ENCODE measurements around the gene HLA-C. TPM values are rescaled to one million over a fixed set of nuclear protein-coding genes. Genes with fewer than 3 reads are reported as not detected.
"Not testable (repeated sequence)": the region's sequence is repeated elsewhere in the genome, so short reads cannot be mapped to it uniquely, and the experiment has no call there.

Gene HLA-C
- total RNA-seq, 1 donor: 1,739 TPM

- peak in 2 of 3 donors; percentile 14 to 30 for DNase-seq (ENCODE audit: low read depth in 2 of 3, low spot score in 2 of 3)
Observed at GRCh38 chr6:31272436-31272835, 544 bp upstream of the HLA-C start.

- peak in 2 of 3 donors; percentile 30 to 43 for DNase-seq (ENCODE audit: low read depth in 2 of 3, low spot score in 2 of 3)
Observed at GRCh38 chr6:31270788-31271640, 878 bp downstream of the HLA-C start.

DNA sequence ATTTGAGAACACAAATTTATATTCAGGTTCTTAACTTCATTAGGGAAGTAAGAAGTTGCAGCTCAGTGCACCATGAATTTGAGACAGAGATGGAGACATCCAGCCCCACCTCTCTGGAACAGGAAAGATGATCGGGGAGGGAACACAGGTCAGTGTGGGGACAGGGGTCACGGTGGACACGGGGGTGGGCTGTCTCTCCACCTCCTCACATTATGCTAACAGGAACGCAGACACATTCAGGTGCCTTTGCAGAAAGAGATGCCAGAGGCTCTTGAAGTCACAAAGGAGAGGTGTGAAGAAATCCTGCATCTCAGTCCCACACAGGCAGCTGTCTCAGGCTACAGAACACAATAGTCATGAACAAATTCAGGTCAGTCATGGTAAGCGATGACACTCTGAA is 3.1 kb downstream of the HLA-C start:
- no peak for DNase-seq (ENCODE audit: low read depth in 2 of 3, low spot score in 2 of 3)

DNA sequence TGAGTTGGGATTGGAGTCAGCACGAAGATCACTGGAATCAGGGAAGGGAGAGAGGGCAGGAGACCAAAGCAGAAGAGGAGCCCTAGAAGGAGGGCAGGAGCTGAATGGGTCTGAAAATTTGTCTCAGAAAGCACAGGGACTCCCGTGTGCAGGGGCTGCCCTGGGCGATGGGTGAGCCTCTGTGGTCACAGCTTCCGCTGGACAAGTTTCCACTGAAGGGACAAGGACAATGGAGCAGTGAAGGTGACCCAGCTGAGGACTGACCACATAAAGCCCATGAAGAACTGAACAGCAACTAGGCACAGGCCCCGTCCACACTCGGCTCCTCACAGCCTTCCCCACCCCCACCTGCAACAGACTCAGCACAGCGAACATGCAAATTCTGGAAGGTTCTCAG is 3.5 kb downstream of the HLA-C start:
- no peak for DNase-seq (ENCODE audit: low read depth in 2 of 3, low spot score in 2 of 3)

GRCh38 chr6:31267651-31268368 is 4.1 kb downstream of the HLA-C start:
- no peak for DNase-seq (ENCODE audit: low read depth in 2 of 3, low spot score in 2 of 3)

GRCh38 chr6:31266567-31267360 is 5.1 kb downstream of the HLA-C start:
- no peak for DNase-seq (ENCODE audit: low read depth in 2 of 3, low spot score in 2 of 3)

DNA sequence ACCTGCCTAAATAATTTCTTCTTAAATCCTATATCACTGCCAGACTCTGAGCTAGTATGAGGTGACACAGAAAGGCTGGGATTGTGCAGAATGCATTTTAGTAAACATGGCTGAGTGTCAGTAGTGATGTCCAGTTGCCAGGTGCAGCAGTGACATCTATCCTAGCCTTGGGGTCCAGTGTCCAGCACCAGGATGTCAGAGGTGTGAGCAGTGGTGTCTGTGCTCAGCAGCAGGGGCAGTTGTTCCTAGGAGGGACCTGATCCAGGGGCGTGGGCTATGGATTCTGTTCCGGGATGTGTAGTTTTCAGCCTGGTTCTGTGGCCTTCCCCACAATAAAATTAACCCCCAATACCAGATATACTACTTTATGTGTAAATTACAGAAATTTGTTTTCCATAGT is 6.0 kb downstream of the HLA-C start:
- no peak for DNase-seq (ENCODE audit: low read depth in 2 of 3, low spot score in 2 of 3)

DNA sequence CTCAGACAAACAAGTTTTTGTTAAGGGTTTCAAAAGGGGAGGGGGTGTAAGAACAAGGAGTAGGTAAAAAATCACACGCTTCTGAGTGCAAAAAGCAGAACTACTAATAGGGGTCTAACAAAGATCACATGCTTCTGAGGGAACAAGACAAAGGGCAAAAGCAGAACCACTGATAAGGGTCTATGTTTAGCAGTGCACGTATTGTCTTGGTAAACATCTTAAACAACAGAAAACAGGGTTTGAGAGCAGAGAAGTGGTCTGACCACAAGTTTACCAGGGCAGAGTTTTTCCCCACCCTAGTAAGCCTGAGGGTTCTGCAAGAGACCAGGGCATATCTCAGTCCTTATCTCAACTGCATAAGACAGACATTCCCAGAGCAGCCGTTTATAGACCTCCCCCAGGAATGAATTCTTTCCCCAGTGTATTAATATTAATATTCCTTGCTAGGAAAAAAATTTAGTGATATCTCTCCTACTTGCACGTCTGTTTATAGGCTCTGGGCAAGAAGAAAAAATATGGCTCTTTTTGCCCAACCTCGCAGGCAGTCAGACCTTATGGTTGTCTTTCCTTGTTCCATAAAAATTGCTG is 8.5 kb downstream of the HLA-C start:
- not testable (repeated sequence) for DNase-seq (ENCODE audit: low read depth in 2 of 3, low spot score in 2 of 3)

DNA sequence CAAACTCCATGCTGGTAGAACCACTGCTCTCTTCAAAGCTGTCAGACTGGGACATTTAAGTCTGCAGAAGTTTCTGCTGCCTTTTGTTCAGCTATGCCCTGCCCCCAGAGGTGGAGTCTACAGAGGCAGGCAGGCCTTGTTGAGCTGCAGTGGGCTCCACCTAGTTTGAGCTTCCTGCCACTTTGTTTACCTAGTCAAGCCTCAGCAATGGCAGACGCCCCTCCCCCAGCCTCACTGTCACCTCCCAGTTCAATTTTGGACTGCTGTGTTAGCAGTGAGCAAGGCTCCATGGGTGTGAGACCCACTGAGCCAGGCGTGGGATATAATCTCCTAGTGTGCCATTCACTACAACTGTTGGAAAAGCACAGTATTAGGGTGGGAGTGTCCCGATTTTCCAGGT is 11.9 kb downstream of the HLA-C start:
- DNase-seq (ENCODE audit: low read depth in 2 of 3, low spot score in 2 of 3): not testable (repeated sequence)

DNA sequence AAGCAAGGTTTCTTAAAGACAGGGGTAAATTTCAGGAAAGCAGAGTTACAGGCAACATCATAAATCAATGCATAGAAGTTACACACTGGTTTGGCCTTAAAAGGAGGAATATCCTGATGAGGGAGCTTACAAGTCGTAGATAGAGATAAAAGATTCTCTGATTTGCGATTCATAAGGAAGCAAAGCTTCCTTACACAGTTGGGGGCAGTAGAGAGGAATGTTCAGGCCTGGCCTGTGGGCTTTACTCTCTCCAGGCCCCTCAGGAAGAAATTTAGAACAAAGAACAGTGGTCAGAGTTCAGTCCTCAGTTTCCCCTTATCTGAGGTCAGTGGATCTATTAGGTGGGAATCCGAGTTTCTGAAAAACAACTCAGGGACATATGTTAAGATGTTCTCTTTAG is 19.3 kb downstream of the HLA-C start:
- no peak for DNase-seq (ENCODE audit: low read depth in 2 of 3, low spot score in 2 of 3)

- no peak for DNase-seq (ENCODE audit: low read depth in 2 of 3, low spot score in 2 of 3)
Observed at GRCh38 chr6:31251261-31251660, 20.6 kb downstream of the HLA-C start.

- DNase-seq (ENCODE audit: low read depth in 2 of 3, low spot score in 2 of 3): no peak
Observed at GRCh38 chr6:31249184-31249583, 22.7 kb downstream of the HLA-C start.

DNA sequence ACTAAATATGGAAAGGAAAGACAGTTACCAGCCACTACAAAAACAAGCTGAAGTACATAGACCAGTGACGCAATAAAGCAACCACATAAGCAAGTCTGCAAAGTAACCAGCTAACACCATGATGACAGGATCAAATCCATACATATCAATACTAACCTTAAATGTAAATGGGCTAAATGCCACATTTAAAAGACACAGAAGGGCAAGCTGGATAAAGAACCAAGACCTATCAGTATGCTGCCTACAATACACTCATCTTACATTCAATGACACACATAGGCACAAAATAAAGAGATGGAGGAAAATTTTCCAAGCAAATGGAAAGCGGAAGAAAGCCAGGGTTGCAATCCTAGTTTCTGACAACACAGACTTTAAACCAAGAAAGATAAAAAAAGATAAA is 24.1 kb downstream of the HLA-C start:
- no peak for DNase-seq (ENCODE audit: low read depth in 2 of 3, low spot score in 2 of 3)

DNA sequence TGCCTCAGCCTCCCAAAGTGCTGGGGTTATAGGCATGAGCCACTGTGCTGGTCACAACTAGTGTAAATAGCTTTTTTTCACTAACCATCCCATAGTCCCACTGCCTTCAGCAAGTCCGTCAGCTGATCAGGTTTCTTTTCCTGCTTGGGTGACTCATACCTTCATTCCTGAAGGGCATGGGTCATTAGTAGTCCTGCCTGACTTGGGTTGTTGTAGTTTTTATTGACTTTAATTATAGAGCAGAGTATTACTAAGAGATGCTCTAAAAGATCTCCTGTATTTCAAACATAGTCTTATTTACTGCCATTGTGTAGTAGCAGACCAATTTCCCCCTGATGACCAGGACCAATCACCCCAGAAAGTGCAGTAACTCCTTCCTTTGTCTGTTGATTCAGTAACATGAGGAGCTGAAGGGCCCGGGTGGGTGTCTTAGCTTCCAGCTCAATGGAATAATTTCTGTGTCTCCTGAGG is 25.8 kb downstream of the HLA-C start:
- no peak for DNase-seq (ENCODE audit: low read depth in 2 of 3, low spot score in 2 of 3)

GRCh38 chr6:31243508-31243907 is 28.4 kb downstream of the HLA-C start:
- peak in 1 of 3 donors; percentile 64 for DNase-seq (ENCODE audit: low read depth in 2 of 3, low spot score in 2 of 3)

- no peak for DNase-seq (ENCODE audit: low read depth in 2 of 3, low spot score in 2 of 3)
Observed at GRCh38 chr6:31239854-31240253, 32.0 kb downstream of the HLA-C start.

- DNase-seq (ENCODE audit: low read depth in 2 of 3, low spot score in 2 of 3): not testable (repeated sequence)
Observed at GRCh38 chr6:31234101-31234500, 37.8 kb downstream of the HLA-C start.

GRCh38 chr6:31228476-31228875 is 43.4 kb downstream of the HLA-C start:
- DNase-seq (ENCODE audit: low read depth in 2 of 3, low spot score in 2 of 3): no peak

DNA sequence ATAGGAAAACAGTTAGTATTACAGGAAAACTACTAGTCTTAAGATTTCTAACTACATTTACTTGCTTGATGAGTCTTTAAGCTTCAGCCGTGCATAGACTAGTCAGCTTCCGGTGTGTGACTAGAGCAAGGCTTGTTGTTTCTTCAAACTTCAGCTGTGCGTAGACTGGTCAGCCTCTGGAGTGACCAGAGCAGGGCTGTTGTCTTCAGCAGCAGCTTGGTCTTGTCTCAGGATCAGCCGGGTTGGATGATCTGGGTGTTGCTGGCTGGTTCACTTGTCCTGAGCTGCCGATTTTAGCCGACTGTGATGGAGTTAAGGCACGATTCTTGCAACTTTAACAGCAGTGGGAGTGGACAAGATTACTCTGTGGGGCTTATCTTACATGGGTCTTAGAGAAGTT is 44.7 kb downstream of the HLA-C start:
- DNase-seq (ENCODE audit: low read depth in 2 of 3, low spot score in 2 of 3): no peak

DNA sequence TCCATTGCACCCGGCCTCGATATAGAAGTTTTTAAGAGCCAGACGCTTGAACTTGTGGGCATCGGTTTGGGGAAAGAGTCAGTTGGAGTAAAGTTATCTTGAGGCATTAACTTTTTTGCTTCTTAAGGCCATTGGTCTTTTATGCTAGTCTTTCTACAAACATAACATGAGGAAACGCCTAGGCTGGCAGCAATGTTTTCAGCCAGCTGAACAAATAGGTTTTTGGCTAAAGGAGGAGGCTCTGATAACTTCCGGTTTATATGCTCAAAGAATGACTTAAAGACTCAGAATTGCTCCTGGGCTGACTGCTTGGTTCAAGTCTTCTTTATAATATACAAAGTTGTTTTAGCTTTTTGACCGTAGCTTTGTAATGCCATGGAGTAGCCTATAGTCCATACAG is 46.2 kb downstream of the HLA-C start:
- no peak for DNase-seq (ENCODE audit: low read depth in 2 of 3, low spot score in 2 of 3)

GRCh38 chr6:31222496-31222895 is 49.4 kb downstream of the HLA-C start:
- no peak for DNase-seq (ENCODE audit: low read depth in 2 of 3, low spot score in 2 of 3)
